HG02870 (cell line): ENCODE measurements around the gene DSCAML1.

Source experiments
- ATAC-seq: cut with Tn5 transposase; IDR thresholded peaks from one replicate; pipeline ENCODE4 v1.9.1; 2021; ENCODE audit warnings: mild to moderate bottlenecking, moderate library complexity; ENCODE audit not compliant: unreplicated experiment

Gene DSCAML1

GRCh38 chr11:117394221-117394925 lies 402.6 kb downstream of the DSCAML1 start:
- no peak for ATAC-seq

DNA sequence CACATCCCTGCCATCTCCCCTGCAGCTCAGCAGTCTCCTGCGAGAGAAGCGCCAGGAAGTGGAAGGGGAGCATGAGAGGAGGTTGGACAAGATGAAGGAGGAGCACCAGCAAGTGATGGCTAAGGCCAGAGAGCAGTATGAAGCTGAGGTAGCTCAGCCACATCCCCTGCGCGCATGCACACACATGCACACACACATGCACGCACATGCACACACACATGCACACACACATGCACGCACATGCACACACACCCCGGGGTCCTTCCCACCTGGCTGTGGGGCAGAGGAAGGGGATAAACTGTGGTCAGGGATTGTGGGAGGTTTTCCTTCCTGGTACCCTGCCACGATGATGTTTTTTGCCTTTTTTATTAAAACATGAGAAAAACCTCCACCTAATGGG lies 404.0 kb downstream of the DSCAML1 start:
- no peak for ATAC-seq

DNA sequence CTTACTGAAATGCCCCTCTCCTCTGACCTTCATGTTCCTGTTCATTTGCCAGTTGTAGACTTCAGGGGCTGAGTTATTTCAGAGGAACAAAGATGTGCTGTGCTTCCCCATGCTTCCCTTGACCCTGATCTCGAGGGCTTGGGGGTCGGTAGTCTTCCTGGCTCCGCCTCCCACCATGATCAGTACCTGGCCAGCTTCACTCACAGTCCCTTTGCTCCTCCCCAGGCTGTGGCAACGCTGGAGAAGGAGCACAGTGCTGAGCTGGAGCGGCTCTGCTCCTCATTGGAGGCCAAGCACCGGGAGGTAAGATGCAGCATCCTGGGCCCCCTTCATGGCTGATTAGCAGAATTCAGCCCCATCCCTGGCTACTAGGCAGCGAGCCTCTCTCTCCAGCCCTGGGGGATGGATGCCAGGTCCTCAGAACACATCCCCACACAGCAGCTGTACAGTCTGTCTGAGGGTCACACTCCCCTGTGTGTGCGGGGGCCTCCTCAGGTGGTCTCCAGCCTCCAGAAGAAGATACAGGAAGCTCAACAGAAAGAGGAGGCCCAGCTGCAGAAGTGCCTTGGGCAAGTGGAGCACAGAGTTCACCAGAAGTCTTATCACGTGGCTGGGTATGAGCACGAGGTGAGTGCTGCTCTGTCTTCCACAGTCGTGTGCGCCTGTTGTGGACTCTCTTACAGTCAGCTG lies 404.9 kb downstream of the DSCAML1 start:
- ATAC-seq: no peak

DNA sequence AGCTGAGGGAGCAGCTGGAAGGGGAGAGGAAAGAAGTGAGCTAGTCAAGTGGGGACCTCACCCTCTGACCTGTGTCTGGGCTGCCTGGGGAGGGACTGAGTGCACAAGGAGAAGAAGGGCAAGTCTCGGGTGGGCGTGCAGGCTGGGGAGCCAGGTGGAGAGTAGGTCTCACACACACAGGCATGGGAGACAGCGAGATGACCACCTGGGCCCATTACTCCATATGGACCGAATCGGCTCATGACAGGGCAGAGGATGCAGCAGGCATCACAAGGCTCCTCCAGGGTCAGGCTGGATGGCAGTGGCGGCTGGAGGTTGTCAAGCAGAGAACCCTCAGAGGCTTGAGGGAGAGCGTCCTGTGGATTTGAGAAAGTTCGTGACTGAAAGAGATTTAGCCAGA lies 405.8 kb downstream of the DSCAML1 start:
- no peak for ATAC-seq

- no peak for ATAC-seq
Observed at GRCh38 chr11:117390743-117391142, 406.3 kb downstream of the DSCAML1 start.

- no peak for ATAC-seq
Observed at GRCh38 chr11:117387992-117388755, 408.8 kb downstream of the DSCAML1 start.

DNA sequence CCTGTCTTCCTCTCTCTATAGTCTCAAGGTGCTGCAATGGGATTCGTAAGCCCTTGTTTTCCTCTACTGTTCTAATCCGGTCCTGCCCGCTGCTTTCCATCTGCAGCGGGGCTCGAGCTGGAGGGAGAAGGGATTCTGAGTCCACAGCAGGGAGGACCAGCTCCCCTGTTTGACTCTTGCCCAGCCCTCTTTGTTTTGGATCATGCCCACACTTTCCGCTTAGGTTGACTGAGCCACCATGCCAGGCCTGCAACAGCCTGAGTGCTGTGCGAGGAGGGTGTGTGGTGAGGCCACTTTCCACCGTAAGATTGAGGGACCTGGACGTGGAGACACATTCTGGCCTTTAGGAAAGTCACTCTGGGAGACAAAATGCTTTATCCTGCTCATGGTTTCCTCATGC lies 411.1 kb downstream of the DSCAML1 start:
- ATAC-seq: no peak

GRCh38 chr11:117385471-117385870 lies 411.5 kb downstream of the DSCAML1 start:
- no peak for ATAC-seq

DNA sequence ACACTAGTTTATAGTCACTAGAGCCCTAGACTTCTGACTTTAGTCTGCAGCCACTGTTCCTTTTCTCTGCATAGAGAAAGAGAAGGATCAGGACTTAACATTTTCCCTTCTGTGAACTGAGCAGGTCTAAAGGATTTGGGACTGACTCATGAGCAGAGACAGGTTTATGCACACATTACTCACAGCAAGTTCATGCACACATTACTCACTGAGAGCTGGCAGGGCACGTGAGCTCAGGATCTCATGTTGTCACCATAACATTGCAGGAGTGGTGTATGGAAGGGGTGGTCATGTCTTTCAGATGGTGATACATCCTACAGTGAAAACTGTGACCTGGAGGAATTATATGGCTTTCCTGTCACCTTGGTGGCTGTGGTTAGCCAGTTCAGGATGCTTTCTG lies 413.0 kb downstream of the DSCAML1 start:
- ATAC-seq: no peak

DNA sequence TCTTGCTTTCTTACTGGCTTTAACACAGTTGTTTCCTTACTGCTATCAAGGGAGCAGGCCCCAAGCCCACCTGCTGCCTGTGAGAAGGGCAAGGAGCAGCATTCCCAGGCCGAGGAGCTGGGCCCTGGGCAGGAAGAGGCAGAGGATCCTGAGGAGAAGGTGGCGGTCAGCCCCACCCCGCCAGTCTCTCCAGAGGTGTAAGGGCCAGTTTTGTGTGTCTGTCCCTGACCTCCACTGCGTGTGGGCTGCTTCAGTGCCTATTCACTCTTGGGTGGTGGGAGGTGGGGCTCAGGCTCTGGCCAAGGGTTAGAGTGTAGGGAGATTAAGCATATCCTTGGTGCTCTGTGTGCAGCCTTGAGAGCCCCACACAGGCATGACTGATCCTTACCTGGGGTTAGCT lies 414.3 kb downstream of the DSCAML1 start:
- no peak for ATAC-seq

- ATAC-seq: no peak
Observed at GRCh38 chr11:117381481-117382387, 415.3 kb downstream of the DSCAML1 start.

DNA sequence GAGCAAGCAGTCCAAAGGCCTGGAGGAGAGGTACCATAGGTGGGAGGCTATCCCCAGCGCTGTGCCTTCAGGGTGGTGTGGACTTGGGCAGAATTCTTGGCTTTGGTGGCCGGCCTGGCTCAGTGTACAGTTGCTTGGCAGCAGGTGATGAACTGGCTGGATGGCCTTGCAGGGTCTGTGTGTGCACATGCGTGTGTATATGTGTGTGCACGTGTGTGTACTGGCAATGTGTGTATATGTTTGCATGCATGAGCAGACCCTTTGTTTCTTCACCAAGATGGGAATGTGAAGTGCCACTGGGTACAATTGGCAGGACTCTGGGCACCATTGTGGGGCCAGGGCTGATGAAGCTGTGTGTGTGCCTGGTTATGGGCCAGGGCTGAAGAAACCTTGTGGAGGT lies 416.3 kb downstream of the DSCAML1 start:
- no peak for ATAC-seq

- ATAC-seq: no peak
Observed at GRCh38 chr11:117378976-117379865, 417.8 kb downstream of the DSCAML1 start.
